AG10803 (cell line): ENCODE measurements around the gene RTL9.

Experiments used
- DNase-seq: peaks from one replicate; pipeline ENCODE4 v3.0.0; 2010; ENCODE audit warnings: low read depth
- H3K4me3 ChIP-seq: 2 replicates; pipeline ENCODE4 v1.5.1; 2011; ENCODE audit warnings: mild to moderate bottlenecking, low read length, control low read depth
- TF ChIP-seq, protein P1 (sequence below): conservative IDR thresholded peaks from 2 replicates; pipeline ENCODE4 v1.5.1; 2011; ENCODE audit warnings: mild to moderate bottlenecking, low read length, control low read depth, inconsistent platforms

The RTL9 gene

DNA sequence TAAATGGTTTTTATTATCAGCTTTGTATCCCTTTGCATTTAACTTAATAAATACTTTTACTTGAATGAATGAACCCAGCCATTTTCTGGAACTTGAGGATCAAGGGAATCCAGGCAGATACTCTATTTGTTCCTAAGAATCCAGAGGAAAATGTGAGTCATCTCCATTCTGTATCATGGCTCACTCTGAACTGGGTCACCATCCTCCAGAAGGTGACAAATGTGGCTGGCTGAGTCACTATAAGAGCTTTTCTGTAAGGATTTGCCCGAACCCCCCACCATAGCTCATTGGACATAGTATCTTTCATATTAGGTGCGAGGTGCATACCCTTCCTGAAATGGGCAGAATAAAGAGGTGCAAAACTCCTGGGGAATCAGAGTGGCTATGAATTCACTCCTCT, 25.8 kb downstream of the RTL9 start:
- DNase-seq, result peak; percentile 47
- TF ChIP-seq, protein P1, sequence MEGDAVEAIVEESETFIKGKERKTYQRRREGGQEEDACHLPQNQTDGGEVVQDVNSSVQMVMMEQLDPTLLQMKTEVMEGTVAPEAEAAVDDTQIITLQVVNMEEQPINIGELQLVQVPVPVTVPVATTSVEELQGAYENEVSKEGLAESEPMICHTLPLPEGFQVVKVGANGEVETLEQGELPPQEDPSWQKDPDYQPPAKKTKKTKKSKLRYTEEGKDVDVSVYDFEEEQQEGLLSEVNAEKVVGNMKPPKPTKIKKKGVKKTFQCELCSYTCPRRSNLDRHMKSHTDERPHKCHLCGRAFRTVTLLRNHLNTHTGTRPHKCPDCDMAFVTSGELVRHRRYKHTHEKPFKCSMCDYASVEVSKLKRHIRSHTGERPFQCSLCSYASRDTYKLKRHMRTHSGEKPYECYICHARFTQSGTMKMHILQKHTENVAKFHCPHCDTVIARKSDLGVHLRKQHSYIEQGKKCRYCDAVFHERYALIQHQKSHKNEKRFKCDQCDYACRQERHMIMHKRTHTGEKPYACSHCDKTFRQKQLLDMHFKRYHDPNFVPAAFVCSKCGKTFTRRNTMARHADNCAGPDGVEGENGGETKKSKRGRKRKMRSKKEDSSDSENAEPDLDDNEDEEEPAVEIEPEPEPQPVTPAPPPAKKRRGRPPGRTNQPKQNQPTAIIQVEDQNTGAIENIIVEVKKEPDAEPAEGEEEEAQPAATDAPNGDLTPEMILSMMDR, result no peak
- no peak overlapping the region for H3K4me3 ChIP-seq

DNA sequence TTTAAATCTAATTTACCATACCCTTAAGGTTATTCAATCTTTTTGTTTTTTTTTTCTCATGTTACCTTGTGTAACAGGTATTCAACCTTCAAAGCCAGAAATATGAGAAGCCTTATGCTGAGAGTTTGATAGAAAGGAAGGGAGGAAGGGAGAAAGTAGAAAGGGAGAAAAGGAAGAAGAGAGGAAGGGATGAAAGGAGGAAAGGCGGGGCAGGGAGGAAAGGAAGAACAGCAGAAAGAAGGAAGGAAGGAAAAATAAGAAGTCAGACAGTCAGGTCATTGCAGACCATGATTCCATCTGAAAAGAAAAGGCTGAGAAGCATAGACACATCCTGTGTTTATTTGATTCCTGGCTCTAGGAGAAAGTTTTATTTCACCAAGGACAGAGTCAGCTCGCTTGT, 30.9 kb downstream of the RTL9 start:
- TF ChIP-seq, protein P1, result no peak
- no peak overlapping the region for H3K4me3 ChIP-seq
- no peak for DNase-seq

DNA sequence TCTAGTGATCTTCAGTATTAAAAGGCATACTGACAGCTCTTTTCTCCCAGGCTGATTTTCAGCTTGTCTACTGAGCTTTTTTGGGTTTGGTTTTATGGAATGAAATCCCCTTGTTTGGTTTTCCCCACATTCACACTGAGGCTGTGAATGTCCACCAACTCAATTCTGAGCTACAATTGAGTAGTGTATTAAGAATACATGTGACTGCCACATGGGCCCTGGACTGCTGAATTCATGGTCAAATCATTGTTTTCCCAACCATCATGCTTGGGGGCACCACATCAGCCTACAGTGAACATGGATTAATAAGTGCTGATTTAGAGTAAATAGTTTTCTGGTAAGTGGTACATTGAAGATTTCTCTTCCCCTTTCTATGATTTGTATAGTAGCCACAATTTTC, 32.4 kb downstream of the RTL9 start:
- H3K4me3 ChIP-seq, result no peak overlapping the region
- no peak for DNase-seq
- TF ChIP-seq, protein P1, result no peak

DNA sequence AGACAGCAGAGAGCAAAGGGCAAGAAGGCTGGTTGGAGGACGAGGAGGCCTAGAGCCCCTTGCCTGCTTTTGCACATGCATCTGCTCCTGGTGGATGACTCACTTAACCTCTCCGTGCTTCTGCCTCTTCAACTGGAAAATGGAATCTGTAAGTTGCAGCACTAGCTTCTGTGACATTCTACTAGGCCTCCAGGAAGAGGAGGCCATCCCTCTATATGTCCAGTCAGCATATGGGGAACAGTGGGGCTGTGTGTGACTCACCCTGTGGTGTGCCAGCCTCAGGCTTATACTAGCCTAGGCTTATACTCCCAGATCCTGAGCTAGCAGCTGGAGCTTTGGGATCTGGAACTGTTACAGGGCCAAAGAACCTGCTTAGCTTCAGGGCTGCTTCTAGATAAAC, 36.0 kb downstream of the RTL9 start:
- no peak overlapping the region for H3K4me3 ChIP-seq
- TF ChIP-seq, protein P1, result no peak
- peak; percentile 47 for DNase-seq

DNA sequence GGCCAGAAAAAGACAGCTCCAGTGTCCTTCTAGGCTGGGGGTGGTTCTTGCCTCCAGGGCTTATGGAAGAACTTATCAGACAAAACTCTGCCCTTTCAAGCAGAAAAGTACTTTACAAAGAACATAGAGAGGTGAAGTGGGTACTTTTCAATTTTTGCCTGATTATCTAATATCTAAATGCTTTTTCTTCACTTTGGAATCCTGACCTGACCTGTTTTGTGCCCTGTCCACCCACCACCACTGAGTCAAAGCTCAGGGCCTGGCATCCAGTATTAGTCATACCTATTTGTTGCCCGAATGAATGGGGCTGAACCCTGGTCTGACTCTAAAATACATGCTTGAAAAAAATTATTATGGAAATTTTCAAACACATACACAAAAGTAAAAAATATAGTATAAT, 37.2 kb downstream of the RTL9 start:
- TF ChIP-seq, protein P1, result no peak
- no peak for DNase-seq
- no peak overlapping the region for H3K4me3 ChIP-seq

DNA sequence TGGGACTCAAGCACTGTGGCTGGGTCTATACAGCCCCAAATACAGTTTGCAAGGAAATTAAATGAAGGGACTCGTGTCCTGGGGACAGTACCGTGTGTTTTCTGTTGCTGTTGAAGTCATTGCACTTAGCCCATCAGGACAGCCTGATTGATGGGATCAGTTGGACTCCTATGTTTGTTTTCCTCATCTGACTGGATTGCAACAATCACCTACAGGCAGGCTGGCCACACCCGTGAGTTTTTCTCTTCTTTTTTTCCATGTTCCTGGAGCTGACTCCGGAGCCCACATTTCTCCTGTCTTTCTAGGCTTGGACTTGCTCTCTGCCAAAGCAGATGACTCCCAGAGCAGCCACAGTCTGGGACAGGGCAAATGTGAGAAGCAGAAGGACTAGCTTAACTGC, 38.1 kb downstream of the RTL9 start:
- no peak overlapping the region for H3K4me3 ChIP-seq
- DNase-seq, result no peak
- TF ChIP-seq, protein P1, result no peak

DNA sequence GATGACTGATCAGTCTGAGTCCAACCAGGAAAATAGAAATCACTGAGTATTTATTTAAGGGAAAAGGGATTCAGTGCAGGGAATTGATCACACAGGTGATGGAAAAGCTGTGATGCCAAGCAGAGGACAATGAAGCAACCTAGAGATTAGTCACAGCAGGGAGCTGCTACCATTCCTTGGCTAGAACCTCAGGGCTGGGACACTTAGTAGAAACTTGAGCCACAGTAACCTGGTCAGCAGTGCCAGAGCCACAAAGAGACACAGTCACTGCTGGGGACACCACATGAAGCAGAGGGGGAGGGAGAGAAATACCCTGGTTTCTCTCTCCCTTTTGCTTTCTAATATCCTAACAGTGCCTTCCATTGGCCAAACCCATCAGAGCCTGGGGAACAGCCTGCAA, 38.7 kb downstream of the RTL9 start:
- H3K4me3 ChIP-seq, result no peak overlapping the region
- TF ChIP-seq, protein P1, result no peak
- DNase-seq, result no peak
